ENCODE data around the gene BPIFB6. TPM values are rescaled to one million over a fixed set of nuclear protein-coding genes. Genes with fewer than 3 reads are reported as not detected.
"Not testable (repeated sequence)": the region's sequence is repeated elsewhere in the genome, so short reads cannot be mapped to it uniquely, and the experiment has no call there.

Gene BPIFB6
- polyA plus RNA-seq, 12 donors = not detected

DNA sequence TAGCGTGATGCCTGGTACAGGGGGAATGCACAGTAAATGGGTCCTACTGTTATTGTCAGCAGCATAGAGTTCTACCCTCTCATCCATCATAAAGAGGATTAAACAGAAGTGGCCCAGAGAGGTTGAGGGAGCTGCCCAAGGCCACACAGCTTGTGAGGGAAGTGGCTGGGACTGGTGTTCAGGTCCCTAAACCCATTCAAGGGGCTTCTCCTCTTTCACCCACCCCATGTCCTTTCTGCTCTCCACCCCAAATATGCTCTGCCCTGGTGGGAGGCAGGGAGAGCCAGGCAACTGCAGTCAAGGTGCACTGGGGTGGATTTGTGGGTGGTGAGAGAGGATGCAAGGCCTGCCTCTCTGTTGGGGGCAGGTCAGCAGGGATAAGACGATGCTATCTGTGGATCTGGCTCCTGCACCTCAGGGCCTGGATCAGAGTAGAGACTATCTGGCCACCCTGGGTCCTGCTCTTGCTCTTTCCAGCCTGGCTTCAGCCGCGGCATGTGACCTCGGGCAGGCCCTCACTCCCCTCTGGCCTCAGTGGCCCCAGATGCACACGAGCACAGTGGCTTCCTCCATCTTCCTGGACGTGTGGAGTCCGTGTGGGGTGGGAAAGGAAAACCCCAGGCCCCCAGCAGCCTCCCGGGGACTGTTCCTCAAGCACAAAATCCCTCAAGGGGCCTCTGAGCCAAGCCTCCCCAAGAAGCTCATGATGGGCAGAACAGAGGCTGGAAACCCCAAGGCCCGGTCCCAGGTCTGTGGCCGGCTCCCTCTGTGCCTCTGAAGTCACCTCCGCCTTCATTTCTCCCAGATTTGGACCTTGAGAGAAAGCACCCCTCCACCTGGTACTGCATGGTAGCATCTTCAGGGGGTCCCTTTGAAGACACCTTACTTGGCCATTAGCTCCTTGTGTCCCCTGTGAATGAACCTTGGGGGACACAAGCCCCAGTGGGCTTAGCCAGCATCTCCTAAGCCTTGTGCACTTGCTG lies 3.4 kb upstream of the BPIFB6 start:
- DNase-seq = no peak

DNA sequence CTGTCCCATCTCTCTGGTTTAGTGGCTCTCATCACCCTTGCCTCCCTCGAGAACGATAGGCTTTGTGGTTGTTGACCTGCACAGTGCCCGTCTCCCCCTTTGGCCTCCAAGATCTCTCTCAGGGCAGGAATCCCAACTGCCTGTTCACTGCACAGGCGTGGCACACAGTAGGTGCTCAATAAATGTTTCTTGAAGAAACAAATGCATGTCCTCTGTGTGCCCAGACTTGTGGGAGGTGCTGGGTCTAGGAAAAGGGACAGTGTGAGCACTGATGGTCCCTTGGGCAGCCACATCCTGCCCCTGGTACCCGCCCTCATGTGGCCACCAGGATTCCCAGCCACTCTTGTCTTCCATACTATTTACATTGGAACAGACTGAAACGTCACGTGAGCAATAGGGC lies 2.6 kb upstream of the BPIFB6 start:
- no peak for DNase-seq

DNA sequence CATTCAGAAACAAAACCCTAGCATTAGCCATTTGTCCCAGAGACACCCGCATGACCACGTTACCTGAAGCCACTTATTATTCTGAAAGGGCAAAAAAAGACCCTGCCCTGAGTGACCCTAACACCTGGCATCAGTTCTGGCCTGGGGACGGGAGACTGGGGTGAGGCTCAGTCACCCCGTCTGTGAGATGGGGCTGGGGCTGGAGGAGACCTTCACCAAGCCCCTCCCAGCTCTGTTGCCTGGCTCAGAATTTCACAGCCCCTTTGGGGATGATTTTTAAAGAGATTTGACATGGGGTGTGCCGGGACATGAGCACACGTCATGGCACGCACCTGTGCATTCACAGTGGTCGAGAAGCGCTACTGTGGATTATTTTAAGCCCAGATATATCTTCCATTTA lies 1.4 kb upstream of the BPIFB6 start:
- DNase-seq = no peak

DNA sequence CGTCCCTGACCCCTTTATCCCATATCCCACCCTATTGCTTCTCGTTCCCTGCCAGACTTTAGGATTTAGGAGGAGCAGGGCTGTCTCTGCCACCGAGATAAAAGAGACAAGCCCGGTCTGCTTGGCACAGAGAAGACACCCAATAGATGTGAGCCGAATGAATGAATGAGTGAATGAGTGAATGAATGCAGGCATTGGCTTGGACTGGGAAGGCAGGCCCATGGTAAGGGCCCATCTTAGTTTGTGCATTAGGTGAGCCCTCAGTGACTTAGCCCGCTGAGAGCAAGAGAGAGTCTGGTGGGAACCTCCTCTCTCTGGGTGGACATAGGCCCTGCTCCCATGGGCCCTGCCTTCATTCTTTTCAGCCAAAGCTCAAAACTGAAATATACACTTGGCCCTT lies 879 bp upstream of the BPIFB6 start:
- no peak for DNase-seq

DNA sequence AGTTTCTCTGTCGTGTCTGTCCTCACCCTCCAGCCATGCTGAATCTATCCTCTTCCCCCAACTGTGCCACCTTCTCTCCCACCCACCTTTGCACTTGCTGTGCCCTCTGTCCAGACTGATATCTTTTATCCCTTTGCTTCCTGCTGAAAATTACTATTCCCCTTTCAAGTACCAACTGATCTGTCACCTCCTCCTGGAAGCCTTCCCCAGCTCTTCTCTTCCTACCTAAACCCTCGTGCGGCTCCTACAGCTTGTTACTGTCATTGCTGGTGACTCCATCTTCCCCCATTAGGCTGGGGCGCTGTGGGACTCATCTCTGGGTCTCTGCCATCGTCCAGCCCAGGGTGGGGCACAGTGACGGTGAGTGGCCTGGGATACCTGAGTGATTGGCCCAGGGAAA lies 1.1 kb downstream of the BPIFB6 start:
- DNase-seq = no peak

DNA sequence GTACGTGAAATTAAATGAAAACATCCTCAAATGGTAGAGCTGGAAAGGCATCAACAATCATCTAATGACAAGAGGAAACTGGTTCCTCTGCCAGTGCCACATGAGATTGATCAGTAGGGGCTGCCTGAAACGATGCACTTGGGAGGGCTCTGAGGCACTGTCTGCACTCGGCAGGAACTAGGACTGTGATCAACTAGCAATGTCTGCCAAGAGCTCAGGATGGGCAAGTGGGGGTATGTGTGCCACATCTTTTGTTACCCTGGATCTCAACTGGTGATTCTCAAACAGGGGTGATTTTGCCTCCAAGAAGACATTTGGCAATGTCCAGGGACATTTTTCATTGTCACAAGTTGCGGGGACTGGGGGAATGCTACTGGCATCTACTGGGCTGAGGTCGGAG lies 1.9 kb downstream of the BPIFB6 start:
- DNase-seq = no peak

DNA sequence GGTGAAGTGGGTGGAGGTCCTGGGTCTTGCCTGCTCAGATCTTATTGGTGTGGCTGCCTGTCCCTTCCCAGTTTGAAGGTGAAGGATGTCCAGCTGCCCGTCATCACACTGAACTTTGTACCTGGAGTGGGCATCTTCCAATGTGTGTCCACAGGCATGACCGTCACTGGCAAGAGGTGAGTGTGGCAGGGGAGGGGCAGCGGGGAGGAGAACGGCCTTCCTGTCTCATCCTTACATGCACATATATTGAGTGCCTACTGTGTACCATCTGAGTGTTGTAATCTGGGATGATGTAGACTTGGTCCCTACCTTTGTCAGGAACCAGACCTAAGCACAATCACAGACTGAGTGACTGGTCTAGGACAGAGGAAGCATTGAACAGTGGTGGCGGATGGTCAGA lies 2.7 kb downstream of the BPIFB6 start:
- DNase-seq = no peak

DNA sequence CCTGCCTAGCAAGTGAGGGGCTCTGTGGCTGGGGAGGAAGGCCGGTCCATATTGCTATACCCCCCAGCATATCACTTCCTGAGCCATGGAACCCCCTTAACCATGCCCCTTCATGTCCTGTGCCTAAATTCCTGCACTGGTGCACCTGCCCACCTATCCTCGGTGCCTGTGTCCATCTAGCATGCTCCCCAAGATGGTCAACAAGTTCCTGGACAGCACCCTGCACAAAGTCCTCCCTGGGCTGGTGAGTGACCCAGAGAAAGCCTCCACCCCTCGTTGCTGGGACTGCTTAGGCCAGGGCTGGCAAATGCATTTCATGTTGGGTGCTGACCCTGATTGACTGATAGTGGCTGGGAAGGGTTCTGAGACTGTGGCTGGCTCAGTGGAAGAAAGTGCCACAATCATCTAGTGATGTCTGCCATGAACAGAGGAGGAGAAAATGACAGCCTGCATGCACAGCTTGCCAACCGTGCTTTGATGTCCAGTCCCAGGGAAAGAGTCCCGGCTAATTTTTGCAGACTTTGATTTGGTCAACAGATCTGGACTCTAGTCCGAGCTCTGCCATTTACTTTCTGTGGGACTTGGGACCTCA lies 3.5 kb downstream of the BPIFB6 start:
- DNase-seq = no peak

DNA sequence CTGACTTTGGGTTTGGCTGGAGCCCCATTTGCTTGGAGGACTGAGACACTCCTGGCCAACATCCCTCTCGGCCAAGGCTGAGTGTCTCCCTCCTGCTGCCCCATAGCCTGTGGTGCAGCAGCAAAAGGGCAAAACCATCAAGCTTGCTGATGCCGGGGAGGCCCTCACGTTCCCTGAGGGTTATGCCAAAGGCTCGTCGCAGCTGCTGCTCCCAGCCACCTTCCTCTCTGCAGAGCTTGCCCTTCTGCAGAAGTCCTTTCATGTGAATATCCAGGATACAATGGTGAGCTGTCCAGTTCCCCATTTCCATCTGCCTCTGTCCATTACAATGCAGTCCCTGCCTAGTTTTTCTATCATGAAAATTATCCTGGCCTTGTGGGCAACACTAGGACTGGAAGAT lies 6.0 kb downstream of the BPIFB6 start:
- no peak for DNase-seq

DNA sequence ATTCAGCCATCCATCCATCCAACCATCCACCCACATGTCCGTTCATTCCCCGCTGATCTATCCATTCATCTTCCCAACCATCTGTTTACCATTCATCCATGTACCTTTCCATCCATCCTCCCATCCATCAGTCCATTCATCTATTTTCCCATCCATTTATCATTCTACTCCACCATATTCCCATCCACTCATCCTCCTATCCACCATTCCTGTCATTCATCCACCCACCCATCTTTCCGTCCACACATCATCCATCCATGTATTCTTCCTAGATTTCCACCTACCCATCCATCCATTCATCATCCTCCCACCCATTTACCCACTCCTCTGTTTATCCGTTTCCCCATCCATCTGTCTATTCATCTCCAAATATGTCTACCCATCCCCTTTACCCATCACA lies 6.8 kb downstream of the BPIFB6 start:
- no peak for DNase-seq

DNA sequence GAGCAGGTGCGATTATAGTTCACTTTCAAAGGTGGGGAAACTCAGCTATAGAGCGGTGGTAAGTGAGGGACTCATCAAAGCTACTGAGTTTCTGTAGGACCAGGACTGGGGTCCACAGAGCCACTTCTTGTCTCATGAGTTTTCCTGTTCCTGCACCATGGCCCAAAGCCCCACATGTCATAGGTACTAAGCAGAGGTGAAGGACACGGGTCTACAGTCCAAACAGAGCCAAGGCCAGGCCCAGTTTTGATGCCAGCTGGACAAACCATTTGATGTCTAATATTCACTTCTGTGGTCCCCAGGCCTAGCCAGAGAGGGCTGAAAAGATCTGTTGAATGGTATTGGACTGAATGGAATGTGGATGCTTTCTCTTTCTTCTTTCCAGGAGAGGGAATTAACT lies 11.0 kb downstream of the BPIFB6 start:
- DNase-seq = no peak

DNA sequence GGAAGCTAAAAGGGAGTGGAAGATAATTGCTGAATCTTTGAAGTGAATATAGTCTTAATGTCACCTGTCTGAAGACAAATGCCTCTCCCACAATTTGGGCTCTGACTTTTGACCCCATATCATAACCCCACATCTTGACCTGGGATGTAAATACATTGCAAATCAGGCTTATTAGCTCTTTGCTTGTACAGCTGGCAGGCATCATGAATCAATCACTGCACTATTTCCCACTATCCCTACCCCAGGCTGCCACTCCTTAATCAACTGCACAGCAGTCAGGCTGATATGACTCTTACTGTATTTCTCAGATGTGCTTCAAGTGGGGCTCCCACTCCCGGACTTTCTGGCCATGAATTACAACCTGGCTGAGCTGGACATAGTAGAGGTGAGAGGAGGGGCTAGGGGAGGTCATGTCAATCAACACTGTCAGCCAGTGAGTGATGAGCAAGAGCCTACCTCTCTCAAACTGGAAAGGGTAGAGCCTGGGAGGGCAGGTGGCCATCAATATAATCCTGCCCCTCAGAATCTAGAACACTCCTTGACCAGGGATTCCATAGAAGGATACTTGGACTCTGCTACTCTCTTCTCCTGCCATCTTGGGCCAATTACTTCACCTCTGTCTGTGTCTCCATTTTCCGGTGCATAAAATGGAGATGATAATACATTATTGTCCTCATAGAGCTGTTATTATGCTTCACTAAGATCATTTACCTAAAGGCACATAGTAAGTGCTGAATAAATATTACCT lies 11.7 kb downstream of the BPIFB6 start:
- no peak for DNase-seq

DNA sequence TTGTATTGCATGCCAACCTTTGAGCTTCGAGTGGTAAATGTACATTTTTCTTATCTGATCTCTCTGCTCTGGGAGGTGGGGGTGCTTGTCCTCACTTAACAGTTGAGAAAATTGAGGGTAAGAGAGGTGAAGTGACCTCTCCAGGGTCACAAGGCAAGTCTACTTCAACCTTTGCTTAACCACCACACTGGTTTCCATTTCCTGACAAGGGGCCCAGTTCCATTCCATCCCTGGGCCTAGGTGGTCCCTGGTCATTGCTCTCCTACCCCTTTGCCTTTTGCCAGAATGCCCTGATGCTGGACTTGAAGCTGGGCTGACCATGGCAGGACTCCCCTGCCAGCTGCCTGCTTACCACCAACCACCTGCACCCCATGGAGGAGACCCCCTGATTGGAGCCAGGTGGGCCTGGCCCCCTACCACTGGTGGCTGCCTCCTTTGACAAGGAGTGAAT lies 12.3 kb downstream of the BPIFB6 start:
- no peak for DNase-seq

DNA sequence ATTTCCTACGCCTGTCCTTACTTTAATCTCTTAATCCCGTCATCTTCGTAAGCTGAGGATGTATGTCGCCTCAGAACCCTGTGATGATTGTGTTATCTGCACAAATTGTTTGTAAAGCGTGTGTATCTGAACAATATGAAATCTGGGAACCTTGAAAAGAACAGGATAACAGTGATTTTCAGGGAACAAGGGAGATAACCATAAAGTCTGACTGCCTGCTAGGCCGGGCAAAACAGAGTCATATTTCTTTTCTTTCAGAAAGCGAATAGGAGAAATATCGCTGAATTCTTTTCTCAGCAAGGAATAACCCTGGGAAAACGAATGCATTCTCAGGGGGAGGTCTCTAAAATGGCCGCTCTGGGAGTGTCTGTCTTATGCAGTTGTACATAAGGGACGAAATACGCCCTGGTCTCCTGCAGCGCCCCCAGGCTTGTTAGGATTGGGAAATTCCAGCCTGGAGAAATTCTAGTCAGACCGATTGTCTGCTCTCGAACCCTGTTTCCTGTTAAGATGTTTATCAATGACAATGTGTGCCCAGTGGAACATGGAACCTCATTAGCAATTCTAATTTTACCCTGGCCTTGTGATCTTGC lies 13.8 kb downstream of the BPIFB6 start:
- not testable (repeated sequence) for DNase-seq

DNA sequence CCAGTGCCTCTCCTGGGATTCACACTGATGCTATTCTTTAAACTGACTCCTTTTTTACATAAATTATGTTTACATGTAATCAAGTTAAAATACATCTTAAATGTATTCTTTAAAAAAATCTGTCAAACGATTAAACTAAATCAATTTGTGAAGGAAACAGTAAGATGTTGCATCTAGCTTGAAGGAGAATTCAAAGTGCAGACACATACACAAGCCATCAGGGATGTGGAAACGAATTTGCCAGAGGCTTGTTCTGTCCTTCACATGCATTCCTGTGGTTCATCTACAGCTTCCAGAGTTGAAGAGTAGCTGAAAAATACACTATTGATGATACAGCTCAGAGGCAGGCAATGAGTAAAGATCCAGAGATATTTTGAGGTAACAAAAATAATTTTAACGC lies 15.0 kb downstream of the BPIFB6 start:
- DNase-seq = no peak

DNA sequence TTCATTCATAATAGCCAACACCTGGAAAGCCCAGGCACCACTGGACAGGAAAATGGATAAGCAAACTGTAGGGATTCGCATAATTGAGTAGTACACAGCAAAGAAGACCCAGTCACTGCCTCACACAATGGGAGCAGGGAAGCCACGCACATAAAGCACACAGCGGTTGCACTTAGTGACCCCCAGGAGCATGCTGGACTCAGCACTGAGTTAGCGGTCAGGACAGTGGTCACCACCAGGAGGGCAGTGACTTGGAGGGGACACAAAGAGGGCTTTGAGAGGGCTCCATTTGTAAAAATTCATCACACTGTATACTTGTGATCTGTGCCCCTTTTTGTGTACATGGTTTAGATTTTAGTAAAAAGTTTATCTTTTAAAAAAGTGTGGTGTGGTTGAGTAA lies 19.9 kb downstream of the BPIFB6 start:
- no peak for DNase-seq

DNA sequence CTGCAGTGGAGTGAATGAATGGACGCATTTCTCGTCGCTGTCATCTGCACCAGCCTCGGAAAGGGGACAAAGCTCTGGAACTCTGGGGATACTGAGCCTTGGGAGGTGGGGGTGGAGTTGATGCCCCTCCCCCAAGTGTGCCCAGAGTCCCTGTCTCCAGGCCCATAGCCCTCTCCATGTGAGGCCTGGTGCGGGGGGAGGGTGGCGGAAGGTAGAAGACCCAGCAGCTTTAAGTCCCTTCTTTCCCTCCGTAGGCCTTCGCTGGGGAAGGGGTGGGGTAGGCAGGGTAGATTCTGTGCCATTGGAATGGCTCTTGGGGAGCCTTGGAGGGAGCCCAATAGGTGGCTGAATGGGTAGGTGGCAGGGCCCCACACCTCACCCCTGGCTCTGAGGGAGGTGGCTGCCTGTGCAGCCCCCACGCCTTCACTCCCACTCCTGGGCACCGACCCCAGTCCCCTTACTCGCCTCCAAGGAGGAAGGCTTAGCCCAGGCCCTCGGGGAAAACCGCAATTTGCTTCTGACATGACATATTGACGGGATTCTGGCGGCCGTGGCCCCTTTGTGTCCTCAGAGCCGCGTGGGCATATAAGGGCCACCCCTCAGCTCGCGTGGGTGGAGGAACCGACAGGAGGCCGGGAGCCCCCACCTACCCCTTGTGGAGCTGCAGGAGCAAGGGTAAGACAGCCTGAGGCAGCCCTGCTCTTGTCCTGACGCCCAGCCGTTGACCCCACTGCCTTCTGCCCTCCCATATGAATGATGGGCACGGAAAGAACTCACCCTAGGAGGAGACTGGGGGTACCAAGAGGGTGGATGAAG lies 22.1 kb downstream of the BPIFB6 start, which contains the start of gene BPIFB3:
Gene BPIFB3, plus strand, starts transcription at position 613 of the 816 bp plus-strand sequence. CDS start 1,533 bp downstream, outside the sequence.
- no peak for DNase-seq

DNA sequence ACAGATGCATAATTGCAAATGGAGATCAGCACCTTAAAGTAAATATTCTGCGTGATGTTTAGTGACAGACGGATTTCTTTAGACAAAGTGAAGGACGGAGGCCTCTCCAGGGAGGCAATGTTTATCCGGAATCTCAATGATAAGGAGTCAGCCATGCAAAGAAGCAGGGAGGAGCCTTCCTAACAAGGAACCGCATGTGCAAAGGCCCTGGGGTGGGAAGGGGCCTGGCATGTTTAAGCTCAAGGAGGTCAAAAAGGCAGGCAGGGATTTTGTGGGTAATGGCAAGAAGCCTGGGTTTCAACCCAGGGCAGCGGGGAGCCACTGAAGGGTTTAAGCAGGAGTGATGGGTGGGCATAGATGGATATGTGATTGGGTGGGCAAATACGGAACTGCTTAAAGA lies 22.9 kb downstream of the BPIFB6 start:
- no peak for DNase-seq

DNA sequence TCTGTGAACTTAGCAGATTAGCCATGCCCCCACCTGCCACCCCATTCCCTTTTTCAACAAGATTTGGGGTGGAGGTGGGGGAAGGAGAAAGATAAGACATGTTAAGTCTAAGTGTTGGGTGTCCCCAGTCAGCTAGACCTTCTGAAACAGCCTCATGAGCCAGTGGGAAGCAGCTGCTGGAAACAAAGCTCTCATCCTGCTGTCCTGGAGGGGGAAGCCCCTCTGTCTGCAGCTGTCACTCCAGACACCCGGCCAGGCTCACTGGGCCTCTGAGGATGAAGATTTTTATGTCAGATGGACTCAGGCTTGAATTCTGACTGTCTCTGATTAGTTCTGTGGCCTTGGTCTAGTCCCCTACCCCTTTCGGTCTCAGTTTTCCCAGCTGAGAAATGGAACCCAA lies 23.3 kb downstream of the BPIFB6 start:
- DNase-seq = no peak

DNA sequence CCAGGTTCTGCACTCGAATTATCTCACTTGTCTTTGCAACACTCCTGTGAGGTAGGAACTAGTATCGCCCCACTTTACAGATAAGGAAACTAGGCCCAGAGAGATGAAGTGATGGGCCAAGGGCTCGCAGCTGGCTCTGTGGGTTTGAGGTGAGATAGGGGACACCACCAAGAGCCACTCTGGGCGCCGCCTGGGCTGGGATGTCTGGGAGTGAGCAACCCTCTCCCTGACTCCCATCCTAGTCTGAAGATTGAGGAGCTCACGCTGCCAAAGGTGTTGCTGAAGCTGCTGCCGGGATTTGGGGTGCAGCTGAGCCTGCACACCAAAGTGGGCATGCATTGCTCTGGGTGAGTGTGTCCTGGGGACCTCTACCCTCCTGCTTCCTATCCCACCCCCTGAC lies 27.7 kb downstream of the BPIFB6 start:
- no peak for DNase-seq

DNA sequence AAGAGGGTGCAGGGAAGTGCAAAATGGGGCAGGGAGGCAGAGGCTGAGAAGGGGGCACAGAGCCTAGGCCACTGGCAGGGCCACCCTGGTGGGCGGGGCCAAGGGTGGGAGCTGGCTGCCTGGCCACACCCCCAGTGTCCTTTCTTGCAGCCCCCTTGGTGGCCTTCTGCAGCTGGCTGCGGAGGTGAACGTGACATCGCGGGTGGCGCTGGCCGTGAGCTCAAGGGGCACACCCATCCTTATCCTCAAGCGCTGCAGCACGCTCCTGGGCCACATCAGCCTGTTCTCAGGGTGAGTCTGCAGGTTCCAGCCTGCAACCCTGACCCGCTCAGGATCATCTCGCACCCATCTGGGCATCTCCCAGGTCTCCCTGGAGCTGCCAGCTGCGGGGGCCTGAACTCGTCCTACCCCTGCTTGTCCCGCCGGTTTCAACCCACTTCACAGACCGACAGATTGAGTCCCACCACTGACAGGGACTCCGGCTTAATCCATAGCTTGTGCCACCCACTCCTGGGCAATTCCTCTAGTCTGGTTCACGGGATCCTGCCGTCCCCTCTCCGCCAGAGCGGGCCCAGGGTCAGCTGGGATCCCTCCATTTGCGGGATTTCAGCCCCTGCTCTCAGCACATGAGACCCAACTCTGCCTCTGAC lies 28.4 kb downstream of the BPIFB6 start:
- DNase-seq = no peak
